NCI-H1436 treated with DMSO at 0.1 percent for 48 hours (cell line): ENCODE data around the gene UCN2.
"Not testable (repeated sequence)": the region's sequence is repeated elsewhere in the genome, so short reads cannot be mapped to it uniquely, and the experiment has no call there.

Source experiments
- DNase-seq: peaks from one replicate; lab custom pipeline; 2025; lab: John Stamatoyannopoulos, UW

The UCN2 gene

GRCh38 chr3:48536116-48536515, 27.5 kb downstream of the UCN2 start:
- no peak for DNase-seq

- no peak for DNase-seq
Measured at GRCh38 chr3:48535578-48535977, 28.0 kb downstream of the UCN2 start.

- DNase-seq = no peak
Measured at GRCh38 chr3:48532977-48533337, 30.6 kb downstream of the UCN2 start.

GRCh38 chr3:48532271-48532976, 31.2 kb downstream of the UCN2 start:
- DNase-seq = no peak

GRCh38 chr3:48530701-48531100, 32.9 kb downstream of the UCN2 start:
- DNase-seq = not testable (repeated sequence)

- DNase-seq = no peak
Measured at GRCh38 chr3:48528754-48529153, 34.8 kb downstream of the UCN2 start.

GRCh38 chr3:48528048-48528447, 35.5 kb downstream of the UCN2 start:
- no peak for DNase-seq

GRCh38 chr3:48524970-48525369, 38.6 kb downstream of the UCN2 start:
- DNase-seq = no peak

- DNase-seq = no peak
Measured at GRCh38 chr3:48521635-48522034, 41.9 kb downstream of the UCN2 start.

GRCh38 chr3:48519277-48519643, 44.3 kb downstream of the UCN2 start:
- no peak for DNase-seq

GRCh38 chr3:48518638-48519276, 44.8 kb downstream of the UCN2 start:
- no peak for DNase-seq

- no peak for DNase-seq
Measured at GRCh38 chr3:48518069-48518468, 45.5 kb downstream of the UCN2 start.

- no peak for DNase-seq
Measured at GRCh38 chr3:48516571-48516970, 47.0 kb downstream of the UCN2 start.

GRCh38 chr3:48514431-48515227, 49.0 kb downstream of the UCN2 start:
- DNase-seq = no peak
